Mesenteric fat pad (tissue), 1 donor: ENCODE results near the gene ZNF627. TPM values are rescaled to one million over a fixed set of nuclear protein-coding genes. Genes with fewer than 3 reads are reported as not detected.
"Not testable (repeated sequence)": the region's sequence is repeated elsewhere in the genome, so short reads cannot be mapped to it uniquely, and the experiment has no call there.

Source experiments
- DNase-seq: peaks from one replicate; pipeline ENCODE4 v3.0.0-alpha.2; 2020; ENCODE audit warnings: low spot score
- long read RNA-seq: library from polyadenylated mRNA; unstranded; transcript quantifications from one replicate; pipeline ENCODE4 v2.0.0, GENCODE V29; 2020
- total RNA-seq: library from RNA; stranded (reverse); fragmentation: NEBNext Ultra II Directional; extraction: Animal tissue kit (Norgen Biotek cat#: 25700); gene quantifications from one replicate; pipeline ENCODE4 v1.2.1, GENCODE V29; 2021
- donor health status: DM: yes; HTN: yes; CAD: no.

ZNF627 gene
- 5.4 TPM for total RNA-seq
- long read RNA-seq, transcript ZNF627-201 (4 exons, 2,840 nt): major isoform, 16 of 20 reads
- long read RNA-seq, partial matches to known transcripts: 0 of 20 reads
- long read RNA-seq, other reads (novel, unspliced or antisense): 3 of 20 reads

- DNase-seq: peak; percentile 99
Measured at GRCh38 chr19:11597202-11598102, at the start of gene ZNF627. Gene ZNF627 (plus strand): TSS chr19:11597483. CDS start chr19:11597628, 145 bp downstream.

- no peak for DNase-seq
Measured at GRCh38 chr19:11547929-11548700, 49.2 kb upstream of the ZNF627 start.

DNA sequence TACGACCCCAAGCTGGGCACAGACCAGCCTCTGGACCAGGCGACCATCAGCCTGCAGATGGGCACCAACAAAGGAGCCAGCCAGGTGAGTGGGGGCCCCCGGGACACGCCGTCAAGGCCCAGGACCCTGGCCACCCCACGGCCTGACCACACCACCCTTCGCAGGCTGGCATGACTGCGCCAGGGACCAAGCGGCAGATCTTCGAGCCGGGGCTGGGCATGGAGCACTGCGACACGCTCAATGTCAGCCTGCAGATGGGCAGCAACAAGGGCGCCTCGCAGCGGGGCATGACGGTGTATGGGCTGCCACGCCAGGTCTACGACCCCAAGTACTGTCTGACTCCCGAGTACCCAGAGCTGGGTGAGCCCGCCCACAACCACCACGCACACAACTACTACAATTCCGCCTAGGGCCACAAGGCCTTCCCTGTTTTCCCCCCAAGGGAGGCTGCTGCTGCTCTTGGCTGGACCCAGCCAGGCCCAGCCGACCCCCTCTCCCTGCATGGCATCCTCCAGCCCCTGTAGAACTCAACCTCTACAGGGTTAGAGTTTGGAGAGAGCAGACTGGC is 47.8 kb upstream of the ZNF627 start:
- DNase-seq: no peak

- DNase-seq: no peak
Measured at GRCh38 chr19:11550265-11550664, 47.0 kb upstream of the ZNF627 start.

DNA sequence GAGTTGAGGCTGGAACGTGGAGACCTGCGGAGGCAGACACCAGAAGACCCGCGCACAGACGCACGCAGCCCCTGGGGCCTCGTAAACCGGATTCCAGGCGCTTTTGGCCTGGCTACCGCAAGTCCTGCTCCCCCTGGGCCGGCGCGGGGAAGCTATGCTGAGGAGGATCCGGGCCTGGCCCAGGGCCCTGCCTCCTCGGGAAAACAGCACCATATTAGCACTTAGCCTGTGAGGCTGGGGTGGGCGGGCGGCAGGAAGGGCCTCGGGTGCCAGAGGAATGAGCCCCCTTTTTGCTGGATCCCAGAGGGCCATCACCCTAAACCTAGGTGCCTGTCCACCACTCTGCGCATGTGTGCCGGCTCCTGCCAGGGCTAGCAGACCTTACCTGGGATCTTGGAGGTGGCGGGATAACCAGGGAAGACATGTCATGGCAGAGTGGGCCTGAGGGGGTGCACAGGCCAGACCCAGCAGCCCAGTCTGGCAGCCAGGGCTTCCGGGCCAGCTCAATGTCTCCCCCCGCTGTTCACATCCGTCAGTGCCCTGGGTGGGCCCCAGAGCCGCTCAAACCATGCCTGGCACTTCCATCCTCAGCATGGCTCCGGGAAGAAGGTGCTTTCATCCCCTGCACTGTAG is 45.6 kb upstream of the ZNF627 start:
- no peak for DNase-seq

DNA sequence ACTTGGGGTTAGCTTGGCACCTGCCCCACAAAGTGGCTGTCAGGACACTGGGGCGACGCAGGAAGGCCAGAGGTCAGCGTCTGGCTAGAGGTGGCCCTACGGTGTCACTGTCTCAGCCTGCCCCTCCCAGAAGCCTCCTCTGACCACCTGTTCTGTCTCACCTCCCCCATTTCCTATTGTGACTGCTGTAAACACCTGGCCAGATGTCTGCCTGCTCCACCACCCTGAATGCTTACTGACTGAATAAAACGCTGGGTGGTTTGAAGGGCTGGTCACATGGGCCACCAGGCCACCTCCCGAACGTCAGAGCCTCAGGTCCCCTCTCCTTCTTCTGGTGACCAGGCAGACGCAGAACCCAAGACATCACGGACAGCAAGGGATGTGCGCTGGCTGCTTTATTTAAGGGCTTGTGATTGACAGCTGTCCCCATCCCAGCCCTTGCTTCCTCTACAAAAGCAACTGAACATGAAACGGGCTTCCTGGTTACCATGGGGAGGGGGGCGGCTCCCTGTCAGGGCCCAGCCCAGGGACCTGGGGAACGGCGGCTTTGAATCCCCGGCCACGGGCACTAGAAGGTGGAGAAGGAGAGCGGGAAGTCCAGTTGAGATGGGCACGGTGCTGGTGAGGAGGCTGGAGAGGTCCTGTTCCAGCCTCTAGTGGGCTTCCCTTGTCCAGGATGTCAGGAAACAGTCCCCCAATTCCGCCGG is 44.5 kb upstream of the ZNF627 start:
- DNase-seq: no peak

- no peak for DNase-seq
Measured at GRCh38 chr19:11554160-11554559, 43.1 kb upstream of the ZNF627 start.

DNA sequence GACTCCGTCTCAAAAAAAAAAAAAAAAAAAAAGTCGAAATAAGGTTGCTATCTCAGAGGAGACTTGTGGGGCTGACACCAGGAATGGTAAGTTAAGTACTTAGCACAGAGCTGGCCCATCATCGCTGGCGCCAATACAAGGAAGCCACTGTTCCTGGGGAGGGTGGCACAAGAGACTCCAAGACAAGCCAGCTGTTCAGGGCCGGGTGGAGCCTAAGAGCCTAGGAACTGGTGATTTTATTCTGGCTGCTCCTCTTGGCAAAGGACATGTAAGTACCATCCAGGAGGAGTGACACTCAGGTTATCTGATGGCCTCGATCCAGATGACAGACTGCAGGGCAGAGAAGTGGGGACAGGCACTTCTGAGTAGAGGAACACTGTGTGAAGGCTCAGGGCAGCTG is 42.0 kb upstream of the ZNF627 start:
- DNase-seq: no peak

DNA sequence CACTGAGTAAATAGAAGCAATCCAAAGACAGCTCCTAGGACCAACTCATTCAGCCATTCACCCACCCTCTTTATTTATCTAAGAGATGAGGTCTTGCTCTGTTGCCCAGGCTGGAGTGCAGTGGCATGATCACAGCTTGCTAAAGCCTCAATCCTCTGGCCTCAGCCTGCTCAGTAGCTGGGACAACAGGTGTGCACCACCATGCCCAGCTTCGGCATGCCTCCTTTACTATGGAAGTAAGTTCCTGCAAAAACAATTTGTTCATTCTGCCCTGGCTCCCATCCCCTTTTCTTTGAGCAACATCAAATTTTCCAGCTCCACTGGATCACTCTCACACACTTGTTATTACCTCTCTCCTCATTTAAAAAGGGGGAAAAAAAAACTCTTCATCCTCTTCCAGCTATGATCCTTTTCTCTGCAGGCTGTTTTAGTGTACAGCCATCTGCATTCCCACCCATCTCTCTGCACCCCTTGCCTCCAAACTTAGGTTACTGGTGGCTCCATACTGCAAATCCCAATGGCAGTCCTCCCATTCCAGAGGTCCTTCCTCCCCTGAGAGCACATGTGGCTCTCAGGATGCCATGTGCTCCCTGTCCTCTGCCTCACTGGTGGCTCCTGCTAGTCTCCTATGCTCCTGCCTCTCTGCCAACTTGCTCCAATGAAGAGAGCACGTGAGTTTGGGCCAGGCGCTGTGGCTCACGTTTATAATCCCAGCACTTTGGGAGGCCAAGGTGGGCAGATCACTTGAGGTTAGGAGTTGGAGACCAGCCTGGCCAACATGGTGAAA is 40.5 kb upstream of the ZNF627 start:
- DNase-seq: no peak

DNA sequence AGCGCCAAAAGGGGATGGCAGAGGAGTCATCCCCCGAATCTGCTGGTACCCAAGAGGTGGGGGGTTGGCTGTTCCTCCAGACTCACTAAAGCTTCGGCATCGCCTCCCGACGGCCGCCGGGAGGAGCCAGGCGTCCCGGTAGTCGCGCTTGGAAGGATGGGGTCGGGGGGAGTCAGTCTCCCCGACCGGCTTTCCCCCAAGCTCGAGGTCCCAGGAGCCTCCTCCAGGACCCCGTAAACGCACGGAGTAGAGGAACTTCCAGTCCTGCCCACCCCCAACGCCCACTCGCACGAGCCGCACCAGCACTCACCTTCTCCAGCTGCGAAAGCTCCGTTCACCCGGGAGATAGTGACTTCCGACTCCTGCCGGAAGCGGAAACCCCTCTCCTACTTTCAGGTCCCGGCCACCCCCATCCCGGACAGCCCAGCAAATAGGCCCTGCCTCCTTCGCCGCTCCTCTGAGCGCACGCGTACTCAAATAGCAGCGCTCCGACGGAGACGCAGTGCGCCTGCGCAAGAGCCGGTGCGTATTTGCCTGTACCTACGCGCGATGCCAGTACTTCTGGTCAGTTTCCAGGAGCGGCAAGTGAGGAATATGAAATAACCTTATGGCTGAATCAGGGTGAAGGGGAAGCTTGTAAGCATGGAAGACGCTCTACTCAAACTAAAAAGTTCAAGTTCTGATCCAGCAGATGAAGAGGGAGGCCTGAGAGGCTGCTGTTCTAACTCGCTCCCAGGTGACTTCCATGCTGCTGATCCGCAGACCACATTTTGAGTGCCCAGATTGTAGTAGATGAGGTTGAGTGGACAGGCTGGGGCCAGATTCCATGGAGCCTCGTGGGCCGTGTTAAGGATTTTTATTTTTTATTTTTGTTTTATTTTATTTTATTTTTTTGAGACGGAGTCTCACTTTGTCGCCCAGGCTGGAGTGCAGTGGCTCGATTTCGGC is 38.1 kb upstream of the ZNF627 start, which contains the start of gene ELOF1:
Gene ELOF1 (minus strand): TSS at position 350 of the 948 bp plus-strand sequence. CDS start 4,883 bp downstream, outside the sequence.
- DNase-seq: peak; percentile 99

DNA sequence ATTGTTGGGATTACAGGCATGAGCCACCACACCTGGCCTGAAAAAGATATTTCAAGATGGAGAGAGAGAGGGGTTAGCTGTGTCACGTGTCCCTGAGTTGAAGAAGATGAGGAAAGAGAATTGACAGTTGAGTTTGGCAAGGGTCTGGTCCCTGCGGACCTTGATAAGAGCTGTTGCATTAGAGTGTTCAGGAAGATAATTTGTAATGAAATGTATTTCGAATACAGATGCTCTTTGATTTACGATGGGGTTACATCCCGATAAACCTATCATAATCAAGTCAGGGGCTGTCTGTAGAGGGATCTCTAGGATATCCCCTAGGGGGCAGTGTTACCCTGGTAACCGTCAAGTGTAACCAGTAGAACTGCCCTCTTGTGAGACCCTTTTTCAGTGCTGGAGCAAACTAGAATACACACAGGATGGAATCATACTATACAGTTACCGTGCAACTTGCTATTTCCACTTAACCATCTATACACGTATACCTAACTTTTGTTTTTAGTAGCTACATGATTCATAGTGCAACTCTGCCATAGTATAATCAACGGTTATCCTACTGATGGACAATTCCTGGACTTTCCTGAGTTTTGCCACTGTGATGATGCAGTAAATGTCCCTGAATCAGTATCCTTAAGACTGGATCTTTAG is 36.8 kb upstream of the ZNF627 start:
- no peak for DNase-seq

DNA sequence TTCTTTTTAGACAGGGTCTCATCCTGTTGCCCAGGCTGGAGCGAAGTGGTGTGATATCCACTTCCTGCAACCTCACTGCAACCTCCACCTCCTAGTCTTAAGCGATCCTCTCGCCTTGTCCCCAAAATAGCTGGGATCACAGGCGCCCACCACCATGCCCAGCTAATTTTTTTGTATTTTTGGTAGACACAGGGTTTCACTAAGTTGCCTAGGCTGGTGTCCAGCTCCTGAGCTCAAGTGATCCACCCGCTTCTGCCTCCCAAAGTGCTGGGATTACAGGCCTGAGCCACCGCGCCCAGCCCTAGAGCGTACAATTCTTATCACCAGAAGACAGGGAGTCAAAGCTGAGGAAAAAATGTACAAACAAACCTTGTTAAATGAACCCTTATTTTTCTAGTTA is 33.8 kb upstream of the ZNF627 start:
- DNase-seq: no peak

GRCh38 chr19:11564082-11564807 is 33.0 kb upstream of the ZNF627 start:
- not testable (repeated sequence) for DNase-seq

GRCh38 chr19:11565649-11565980 is 31.7 kb upstream of the ZNF627 start:
- not testable (repeated sequence) for DNase-seq

DNA sequence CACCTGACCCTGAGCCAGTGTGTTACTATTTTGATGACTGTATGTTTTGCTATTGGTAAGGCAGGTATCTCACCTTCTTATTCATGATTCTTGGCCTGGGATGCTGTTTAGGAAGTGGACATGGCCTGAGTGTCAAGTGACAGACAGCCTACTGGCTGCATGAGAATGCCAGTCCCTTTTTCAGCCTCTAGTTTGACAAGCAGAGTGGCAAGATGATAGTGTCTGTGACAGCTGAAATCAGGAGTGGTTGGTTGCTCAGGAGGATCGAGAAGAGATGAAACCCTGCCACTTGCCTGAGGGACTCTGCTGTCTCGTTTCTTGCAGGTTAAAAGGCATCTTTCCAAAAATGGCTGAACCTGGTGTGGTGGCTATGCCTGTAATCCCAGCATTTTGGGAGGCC is 31.1 kb upstream of the ZNF627 start:
- DNase-seq: no peak

DNA sequence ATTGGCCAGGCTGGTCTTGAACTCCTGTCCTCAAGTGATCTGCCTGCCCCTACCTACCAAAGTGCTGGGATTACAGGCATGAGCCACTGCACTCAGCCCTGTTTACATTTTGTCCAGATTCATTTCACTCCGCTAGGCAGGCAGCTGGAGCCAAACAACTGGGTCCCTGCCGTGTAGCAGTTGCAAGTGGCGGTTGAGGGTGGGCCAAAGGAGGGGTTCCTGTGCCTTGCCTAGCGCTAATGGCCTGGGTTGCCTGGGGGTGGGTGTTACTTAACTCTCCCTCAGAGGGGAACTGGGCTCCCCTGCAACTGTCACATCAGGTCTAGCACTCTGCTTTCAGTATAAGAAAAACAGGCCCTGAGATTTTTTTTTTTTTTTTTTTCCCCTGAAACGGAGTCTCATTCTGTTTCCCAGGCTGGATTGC is 27.2 kb upstream of the ZNF627 start:
- no peak for DNase-seq

- DNase-seq: not testable (repeated sequence)
Measured at GRCh38 chr19:11573354-11573753, 23.9 kb upstream of the ZNF627 start.
